Smooth muscle cell (in vitro differentiated cells): ENCODE data around the gene SDC3. TPM values are rescaled to one million over a fixed set of nuclear protein-coding genes. Genes with fewer than 3 reads are reported as not detected.
"Not testable (repeated sequence)": the region's sequence is repeated elsewhere in the genome, so short reads cannot be mapped to it uniquely, and the experiment has no call there.

Source experiments
- DNase-seq: peaks from one replicate; lab custom pipeline; 2025; ENCODE audit not compliant: unreplicated experiment; lab: John Stamatoyannopoulos, UW
- H2AFZ ChIP-seq: fragments of 200-600 bp; sonication (generic); 2 replicates; pipeline ENCODE4 v1.6.0; 2016; ENCODE audit warnings: antibody characterized with exemption, low read depth, mild to moderate bottlenecking
- H3F3A ChIP-seq: fragments of 200-600 bp; sonication (generic); 2 replicates; pipeline ENCODE4 v1.6.0; 2017; ENCODE audit warnings: antibody characterized with exemption, low read depth
- H3K27ac ChIP-seq: fragments of 200-600 bp; sonication (generic); 2 replicates; pipeline ENCODE4 v1.5.1; 2016; ENCODE audit warnings: low read depth, mild to moderate bottlenecking
- H3K27me3 ChIP-seq: fragments of 200-600 bp; sonication (generic); 2 replicates; pipeline ENCODE4 v1.6.1; 2016; ENCODE audit warnings: low read depth, mild to moderate bottlenecking
- H3K36me3 ChIP-seq: fragments of 200-600 bp; sonication (generic); 2 replicates; pipeline ENCODE4 v1.5.1; 2016; ENCODE audit warnings: low read depth
- H3K4me1 ChIP-seq: fragments of 200-600 bp; sonication (generic); 2 replicates; pipeline ENCODE4 v1.5.1; 2016; ENCODE audit warnings: low read depth
- H3K4me2 ChIP-seq: fragments of 200-600 bp; sonication (generic); 2 replicates; pipeline ENCODE4 v1.6.0; 2016; ENCODE audit warnings: mild to moderate bottlenecking
- H3K4me3 ChIP-seq: fragments of 200-600 bp; sonication (generic); 2 replicates; pipeline ENCODE4 v1.5.1; 2016; ENCODE audit warnings: mild to moderate bottlenecking
- H3K79me2 ChIP-seq: fragments of 200-600 bp; sonication (generic); 2 replicates; pipeline ENCODE4 v1.6.0; 2016; ENCODE audit warnings: low read depth, mild to moderate bottlenecking
- H3K9ac ChIP-seq: fragments of 200-600 bp; sonication (generic); 2 replicates; pipeline ENCODE4 v1.6.0; 2016; ENCODE audit warnings: low read depth
- H3K9me3 ChIP-seq: fragments of 200-600 bp; sonication (generic); replicated peaks from 2 replicates; pipeline ENCODE4 v1.5.1; 2016; ENCODE audit warnings: low read depth
- H4K20me1 ChIP-seq: fragments of 200-600 bp; sonication (generic); 2 replicates; pipeline ENCODE4 v1.6.0; 2016; ENCODE audit warnings: low read depth
- CTCF ChIP-seq: fragments of 200-600 bp; sonication (generic); IDR thresholded peaks from 2 replicates; pipeline ENCODE4 v1.5.1; 2017; ENCODE audit warnings: borderline replicate concordance, mild to moderate bottlenecking, antibody characterized with exemption; ENCODE audit not compliant: insufficient read depth, poor library complexity, severe bottlenecking
- WGBS: methylation state at CpG from one replicate; pipeline ENCODE4 v1.1.7; 2016; ENCODE audit warnings: low lambda C conversion rate; 5-methylcytosine and 5-hydroxymethylcytosine counted together
- polyA plus RNA-seq: library from polyadenylated mRNA; unstranded; fragments of >200 nt; fragmentation: Nextera tagmentation; extraction: Ambion mirVana; gene quantifications from 2 replicates; pipeline ENCODE4 v1.2.1, GENCODE V29; 2016
- total RNA-seq: library from RNA; depleted of rRNA; stranded (reverse); fragments of >200 nt; gene quantifications from 2 replicates; pipeline ENCODE4 v1.2.3, GENCODE V29; 2014

SDC3 gene
- total and polyA plus RNA-seq, 2 experiments from 2014 or later: 46.3 to 112 TPM

- 94% methylated on average over 11 of the region's 11 CpGs for WGBS
These were observed 45.1 kb upstream of the SDC3 start for GRCh38 chr1:30953685-30954084.

GRCh38 chr1:30952098-30952497, 43.5 kb upstream of the SDC3 start:
- Histone ChIP-seq H3K9me3 (no peaks in the 10 kb centered on the region), H3F3A (peaks cover 9% of the 10 kb centered on the region), H3K27ac (no peak overlapping the region), H3K4me2 (no peak overlapping the region), H2AFZ (no peak overlapping the region), H3K27me3 (no peaks in the 10 kb centered on the region), H3K36me3 (peaks cover 38% of the 10 kb centered on the region), H3K4me1 (peaks cover 2% of the 10 kb centered on the region), H3K79me2 (peaks cover 43% of the 10 kb centered on the region), H3K4me3 (no peak overlapping the region), H3K9ac (no peak overlapping the region), H4K20me1 (peaks cover 90% of the 10 kb centered on the region)
- TF ChIP-seq CTCF: no peak
- 90% methylated on average over 5 of the region's 5 CpGs for WGBS
- no peak for DNase-seq

More at GRCh38 chr1:30953685-30954084, 45.1 kb upstream of the SDC3 start:
- H3K36me3 ChIP-seq: peaks cover 33% of the 10 kb centered on the region
- H3K4me1 ChIP-seq: peaks cover 2% of the 10 kb centered on the region
- H3K9ac ChIP-seq: no peak overlapping the region
- H4K20me1 ChIP-seq: peaks cover 90% of the 10 kb centered on the region
- TF ChIP-seq CTCF: no peak
- H3K4me3 ChIP-seq: no peak overlapping the region
- DNase-seq: no peak
- H3K27me3 ChIP-seq: no peaks in the 10 kb centered on the region
- H3K9me3 ChIP-seq: no peaks in the 10 kb centered on the region
- H2AFZ ChIP-seq: no peak overlapping the region
- H3K27ac ChIP-seq: no peak overlapping the region
- H3F3A ChIP-seq: peaks cover 9% of the 10 kb centered on the region
- H3K4me2 ChIP-seq: no peak overlapping the region
- peaks cover 57% of the 10 kb centered on the region for H3K79me2 ChIP-seq

GRCh38 chr1:30950700-30951099, 42.1 kb upstream of the SDC3 start:
- peaks cover 2% of the 10 kb centered on the region for H3K4me1 ChIP-seq
- H3K36me3 ChIP-seq: peaks cover 38% of the 10 kb centered on the region
- H4K20me1 ChIP-seq: peaks cover 90% of the 10 kb centered on the region
- H2AFZ ChIP-seq: no peak overlapping the region
- no peak overlapping the region for H3K4me2 ChIP-seq
- no peaks in the 10 kb centered on the region for H3K9me3 ChIP-seq
- over 99% methylated on average over 5 of the region's 5 CpGs for WGBS
- H3K79me2 ChIP-seq: peaks cover 48% of the 10 kb centered on the region
- H3K9ac ChIP-seq: no peak overlapping the region
- DNase-seq: no peak
- H3K4me3 ChIP-seq: no peak overlapping the region
- H3F3A ChIP-seq: peaks cover 9% of the 10 kb centered on the region
- no peak for TF ChIP-seq CTCF
- H3K27me3 ChIP-seq: no peaks in the 10 kb centered on the region
- no peak overlapping the region for H3K27ac ChIP-seq

- Histone ChIP-seq H3K9ac (no peak overlapping the region), H3F3A (peaks cover 9% of the 10 kb centered on the region), H3K4me2 (no peak overlapping the region), H3K9me3 (no peaks in the 10 kb centered on the region), H3K27ac (no peak overlapping the region), H2AFZ (no peak overlapping the region), H3K4me1 (no peaks in the 10 kb centered on the region), H3K79me2 (peaks cover 49% of the 10 kb centered on the region), H4K20me1 (peaks cover 90% of the 10 kb centered on the region), H3K27me3 (no peaks in the 10 kb centered on the region), H3K4me3 (no peak overlapping the region), H3K36me3 (peaks cover 44% of the 10 kb centered on the region)
- no peak for DNase-seq
- 97% methylated on average over 5 of the region's 5 CpGs for WGBS
- no peak for TF ChIP-seq CTCF
These were observed 41.5 kb upstream of the SDC3 start for GRCh38 chr1:30950053-30950452.

GRCh38 chr1:30949487-30949838, 40.9 kb upstream of the SDC3 start:
- peaks cover 48% of the 10 kb centered on the region for H3K36me3 ChIP-seq
- not testable (repeated sequence) for H3F3A ChIP-seq, H3K4me1 ChIP-seq, H3K9ac ChIP-seq, H3K27ac ChIP-seq, DNase-seq, H3K9me3 ChIP-seq, H3K4me2 ChIP-seq, H3K27me3 ChIP-seq, H3K4me3 ChIP-seq, H2AFZ ChIP-seq
- peaks cover 48% of the 10 kb centered on the region for H3K79me2 ChIP-seq
- H4K20me1 ChIP-seq: peaks cover 90% of the 10 kb centered on the region
- 100% methylated on average over 1 of the region's 1 CpG for WGBS

GRCh38 chr1:30948813-30949486, 40.4 kb upstream of the SDC3 start:
- not testable (repeated sequence) for DNase-seq, H3K4me3 ChIP-seq, H3K4me1 ChIP-seq, H3K4me2 ChIP-seq, H3F3A ChIP-seq, H3K27me3 ChIP-seq, H3K27ac ChIP-seq, H3K9me3 ChIP-seq, H2AFZ ChIP-seq, H3K9ac ChIP-seq
- H3K36me3 ChIP-seq: peaks cover 44% of the 10 kb centered on the region
- peaks cover 90% of the 10 kb centered on the region for H4K20me1 ChIP-seq
- 75% methylated on average over 1 of the region's 5 CpGs for WGBS
- peaks cover 48% of the 10 kb centered on the region for H3K79me2 ChIP-seq
